ENCODE data around the gene ESRRG.

DNA sequence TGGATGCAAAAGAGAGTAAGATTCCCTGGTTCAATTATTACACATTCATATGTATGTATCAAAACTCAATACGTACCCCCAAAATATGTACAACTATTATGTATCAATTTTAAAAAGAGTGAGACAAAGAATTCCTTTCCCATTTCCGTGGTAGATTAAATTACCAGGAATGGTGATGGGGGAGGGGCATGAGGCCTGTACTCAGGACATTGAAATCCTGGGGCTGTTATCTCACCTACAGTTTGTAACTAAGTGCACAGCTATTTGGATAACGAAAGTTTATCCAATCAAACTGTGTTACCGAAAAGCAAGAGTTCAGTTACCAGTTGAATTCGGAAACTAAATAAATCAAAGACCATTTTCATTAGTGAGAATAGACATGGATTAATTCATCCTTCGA, 8.3 kb upstream of the ESRRG start:
- no peak for TF ChIP-seq CTCF (IDR thresholded peaks at IDR 0.05)
- no peak for TF ChIP-seq POLR2A (IDR thresholded peaks at IDR 0.05)

Measured in lower leg skin (tissue), 3 donors.